Inferior parietal cortex (tissue), 1 donor: ENCODE results near the gene ZNF672.
"Not testable (repeated sequence)": the region's sequence is repeated elsewhere in the genome, so short reads cannot be mapped to it uniquely, and the experiment has no call there.

Source experiments
- DNase-seq: peaks from one replicate; pipeline ENCODE4 v3.0.0-alpha.2; 2016; ENCODE audit errors: extremely low spot score

The ZNF672 gene

GRCh38 chr1:248853663-248854375 is 15.8 kb downstream of the ZNF672 start:
- DNase-seq: no peak

GRCh38 chr1:248855580-248855979 is 17.6 kb downstream of the ZNF672 start:
- no peak for DNase-seq

GRCh38 chr1:248856176-248856575 is 18.2 kb downstream of the ZNF672 start:
- no peak for DNase-seq

- no peak for DNase-seq
Measured at GRCh38 chr1:248857201-248857600, 19.2 kb downstream of the ZNF672 start.

- DNase-seq: no peak
Measured at GRCh38 chr1:248857749-248858095, 19.7 kb downstream of the ZNF672 start.

GRCh38 chr1:248858096-248858890 is 20.3 kb downstream of the ZNF672 start:
- peak; percentile 55 for DNase-seq

- peak; percentile 97 for DNase-seq
Measured at GRCh38 chr1:248858891-248859889, 21.2 kb downstream of the ZNF672 start, which contains the start of gene ZNF692. Gene ZNF692, minus strand, starts transcription at chr1:248859085. Its CDS starts 776 bp downstream, at chr1:248858309.

GRCh38 chr1:248860007-248860406 is 22.0 kb downstream of the ZNF672 start:
- no peak for DNase-seq

GRCh38 chr1:248861616-248862015 is 23.6 kb downstream of the ZNF672 start:
- no peak for DNase-seq

- no peak for DNase-seq
Measured at GRCh38 chr1:248862695-248862997, 24.6 kb downstream of the ZNF672 start.

- DNase-seq: peak; percentile 58
Measured at GRCh38 chr1:248862998-248863881, 25.2 kb downstream of the ZNF672 start.

- no peak for DNase-seq
Measured at GRCh38 chr1:248871837-248872401, 33.9 kb downstream of the ZNF672 start.

GRCh38 chr1:248872752-248873408 is 34.9 kb downstream of the ZNF672 start:
- peak; percentile 65 for DNase-seq

GRCh38 chr1:248873409-248873992 is 35.5 kb downstream of the ZNF672 start:
- peak; percentile 98 for DNase-seq

GRCh38 chr1:248873993-248874533 is 36.0 kb downstream of the ZNF672 start:
- peak; percentile 91 for DNase-seq

- no peak for DNase-seq
Measured at GRCh38 chr1:248881261-248881660, 43.2 kb downstream of the ZNF672 start.

GRCh38 chr1:248882427-248882826 is 44.4 kb downstream of the ZNF672 start:
- not testable (repeated sequence) for DNase-seq

- DNase-seq: no peak
Measured at GRCh38 chr1:248884632-248885295, 46.7 kb downstream of the ZNF672 start.

GRCh38 chr1:248885646-248886045 is 47.6 kb downstream of the ZNF672 start:
- no peak for DNase-seq
